Activated CD4-positive, alpha-beta T cell treated with anti-CD3 and anti-CD28 coated beads, Interleukin-2, Interleukin-6, amounts not matched to agents 100 ng/mL and 50 ng/mL, durations not matched to agents 16 hours and 8 hours (primary cell): ENCODE data around the gene UCN3.
"Not testable (repeated sequence)": the region's sequence is repeated elsewhere in the genome, so short reads cannot be mapped to it uniquely, and the experiment has no call there.

Source experiments
- DNase-seq: peaks from one replicate; pipeline ENCODE4 v3.0.0-alpha.2; 2020

The UCN3 gene

GRCh38 chr10:5369362-5370158, 4.8 kb downstream of the UCN3 start:
- no peak for DNase-seq

GRCh38 chr10:5370493-5371352, 6.0 kb downstream of the UCN3 start:
- no peak for DNase-seq

GRCh38 chr10:5373307-5373706, 8.5 kb downstream of the UCN3 start:
- no peak for DNase-seq

DNA sequence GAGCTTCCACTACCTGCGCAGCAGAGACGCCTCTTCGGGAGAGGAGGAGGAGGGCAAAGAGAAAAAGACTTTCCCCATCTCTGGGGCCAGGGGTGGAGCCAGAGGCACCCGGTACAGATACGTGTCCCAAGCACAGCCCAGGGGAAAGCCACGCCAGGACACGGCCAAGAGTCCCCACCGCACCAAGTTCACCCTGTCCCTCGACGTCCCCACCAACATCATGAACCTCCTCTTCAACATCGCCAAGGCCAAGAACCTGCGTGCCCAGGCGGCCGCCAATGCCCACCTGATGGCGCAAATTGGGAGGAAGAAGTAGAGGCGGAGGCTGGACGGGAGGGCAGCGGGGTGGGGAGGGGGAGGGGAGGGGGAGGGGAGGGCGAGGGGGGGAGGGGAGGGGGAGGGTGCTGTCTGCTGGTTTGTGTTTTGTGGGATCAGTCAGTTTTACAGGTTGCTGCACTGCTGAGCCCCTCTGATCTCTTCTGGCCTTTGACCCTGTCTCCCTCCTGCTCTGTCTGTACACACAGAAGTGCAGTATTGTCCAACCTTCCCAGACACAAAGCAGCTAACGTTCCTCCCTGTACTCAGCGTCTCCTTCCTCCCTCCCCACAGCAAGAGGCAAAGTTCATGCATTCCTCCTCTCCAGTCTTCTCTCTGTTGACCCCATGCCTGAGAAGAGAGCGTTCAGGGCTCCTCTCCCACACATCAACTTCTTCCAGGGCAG, 9.3 kb downstream of the UCN3 start:
- DNase-seq: no peak

- DNase-seq: no peak
These were observed 11.7 kb downstream of the UCN3 start for GRCh38 chr10:5376450-5376849.

DNA sequence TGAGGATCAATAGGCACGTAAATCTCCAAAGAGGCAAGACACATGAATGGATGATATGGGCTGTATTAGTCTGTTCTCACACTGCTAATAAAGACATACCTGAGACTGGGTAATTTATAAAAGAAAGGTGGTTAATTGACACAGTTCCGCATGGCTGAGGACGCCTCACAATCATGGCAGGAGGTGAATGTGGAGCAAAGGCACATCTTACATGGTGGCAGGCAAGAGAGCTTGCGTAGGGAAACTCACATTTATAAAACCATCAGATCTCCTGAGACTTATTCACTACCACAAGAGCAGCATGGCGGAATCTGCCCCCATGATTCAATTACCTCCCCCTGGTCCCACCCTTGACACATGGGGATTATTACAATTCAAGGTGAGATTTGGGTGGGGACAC, 14.4 kb downstream of the UCN3 start:
- not testable (repeated sequence) for DNase-seq

GRCh38 chr10:5380395-5380794, 15.6 kb downstream of the UCN3 start:
- DNase-seq: not testable (repeated sequence)

GRCh38 chr10:5381187-5381586, 16.4 kb downstream of the UCN3 start:
- DNase-seq: no peak

- no peak for DNase-seq
These were observed 20.5 kb downstream of the UCN3 start for GRCh38 chr10:5385224-5385623.

DNA sequence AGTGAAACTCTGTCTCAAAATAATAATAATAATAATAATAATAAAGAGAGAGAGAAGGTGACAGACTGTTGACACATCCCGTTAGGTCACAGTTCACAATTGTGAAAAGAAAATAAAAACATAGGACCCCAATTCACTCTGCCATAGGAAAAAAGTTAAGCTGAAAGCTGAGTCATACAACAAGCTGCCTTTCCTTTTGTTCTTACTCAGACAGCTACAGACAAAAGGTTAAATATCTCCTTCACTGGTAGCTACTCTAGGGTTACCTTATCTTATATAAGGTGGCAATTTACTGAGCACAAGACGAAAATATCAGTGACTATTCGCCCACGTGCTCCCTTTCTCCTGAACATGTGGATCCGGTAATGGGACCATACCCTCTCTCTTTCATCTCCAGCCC, 22.4 kb downstream of the UCN3 start:
- DNase-seq: peak; percentile 25

- DNase-seq: no peak
These were observed 25.9 kb downstream of the UCN3 start for GRCh38 chr10:5390607-5391205.

DNA sequence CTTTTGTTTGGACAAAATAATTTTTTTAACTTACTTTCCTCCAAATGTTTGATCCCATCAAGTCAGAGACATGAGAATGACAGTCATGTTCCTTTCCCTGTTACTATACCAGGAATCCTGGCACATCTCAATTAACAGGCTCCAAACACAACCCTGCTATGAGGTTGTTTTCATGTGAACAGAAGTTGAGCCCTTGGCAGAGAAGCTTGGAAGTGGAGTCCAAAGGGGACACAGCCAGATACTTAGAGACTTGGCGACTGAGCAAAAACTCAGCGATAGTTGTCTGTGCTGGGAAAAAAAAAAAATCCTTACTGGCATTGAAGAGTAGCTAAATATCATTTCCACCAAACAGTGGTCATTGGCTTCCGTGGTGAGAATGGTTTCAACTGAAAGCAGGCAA, 27.0 kb downstream of the UCN3 start:
- DNase-seq: no peak

DNA sequence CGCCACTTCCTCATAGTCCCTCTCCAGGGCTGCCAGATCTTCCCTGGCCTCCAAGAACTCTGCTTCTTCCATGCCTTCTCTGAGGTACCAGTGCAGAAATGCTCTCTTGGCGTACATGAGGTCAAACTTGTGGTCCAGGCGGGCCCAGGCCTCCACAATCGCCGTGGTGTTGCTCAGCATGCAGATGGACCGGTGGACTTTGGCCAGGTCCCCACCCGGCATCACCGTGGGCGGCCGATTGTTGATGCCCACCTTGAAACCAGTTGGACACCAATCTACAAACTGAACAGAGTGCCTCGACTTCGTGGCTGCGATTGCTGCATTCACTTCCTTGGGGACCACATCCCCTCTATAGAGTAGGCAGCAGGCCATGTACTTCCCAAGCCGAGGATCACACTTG, 28.8 kb downstream of the UCN3 start:
- DNase-seq: no peak

DNA sequence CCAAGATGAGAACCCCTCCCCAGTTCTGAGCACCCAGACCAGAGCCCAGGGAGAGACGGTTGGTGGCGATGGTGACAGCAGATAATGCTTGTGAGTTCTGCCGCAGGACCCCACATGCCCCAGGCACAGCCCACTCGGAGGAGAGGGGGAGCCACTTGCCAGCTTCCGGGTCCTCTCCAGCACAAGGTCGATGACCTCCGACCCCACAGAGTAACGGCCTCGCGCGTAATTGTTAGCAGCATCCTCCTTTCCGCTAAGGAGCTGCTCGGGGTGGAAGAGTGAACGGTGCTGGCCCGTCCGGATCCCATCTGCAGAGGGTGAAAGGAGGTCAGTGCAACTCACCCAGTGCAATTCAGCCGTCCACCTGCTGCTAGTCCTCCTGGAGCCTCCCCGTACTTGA, 30.4 kb downstream of the UCN3 start:
- DNase-seq: no peak

GRCh38 chr10:5396556-5397300, 32.0 kb downstream of the UCN3 start:
- DNase-seq: no peak

GRCh38 chr10:5399332-5399731, 34.6 kb downstream of the UCN3 start:
- DNase-seq: no peak

DNA sequence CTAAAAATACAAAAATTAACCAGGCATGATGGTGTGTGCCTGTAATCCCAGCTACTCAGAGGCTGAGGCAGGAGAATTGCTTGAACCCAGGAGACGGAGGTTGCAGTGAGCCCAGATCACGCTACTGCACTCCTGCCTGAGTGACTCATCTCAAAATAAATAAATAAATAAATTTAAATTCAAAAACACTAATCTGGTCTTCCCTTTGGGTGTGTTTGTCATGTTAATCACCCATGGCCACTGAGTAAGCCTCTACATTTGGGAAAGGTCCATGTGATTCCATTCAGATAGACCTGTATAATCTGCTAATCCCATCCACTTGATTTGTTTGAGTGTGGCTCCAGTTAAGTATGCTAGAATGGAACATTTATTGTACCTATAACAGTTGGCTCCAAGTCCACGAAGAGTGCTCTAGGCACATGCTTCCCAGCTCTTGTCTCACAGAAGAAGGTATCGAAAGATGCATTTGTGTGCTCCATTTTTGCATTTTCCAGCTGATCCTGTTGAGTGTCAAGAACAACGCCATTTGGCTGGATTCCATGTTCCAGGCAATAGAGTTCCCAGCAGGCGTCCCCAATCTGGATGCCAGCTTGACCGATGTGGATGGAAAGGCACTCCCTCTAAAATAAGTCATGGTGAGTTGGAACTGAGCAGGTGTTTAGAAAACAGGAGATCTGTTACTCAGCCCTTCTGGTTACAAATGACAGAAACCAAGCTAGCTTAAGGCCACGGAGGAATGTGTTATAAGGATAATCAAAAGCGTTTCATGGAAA, 35.9 kb downstream of the UCN3 start:
- DNase-seq: no peak

- DNase-seq: no peak
These were observed 38.0 kb downstream of the UCN3 start for GRCh38 chr10:5402798-5403197.

DNA sequence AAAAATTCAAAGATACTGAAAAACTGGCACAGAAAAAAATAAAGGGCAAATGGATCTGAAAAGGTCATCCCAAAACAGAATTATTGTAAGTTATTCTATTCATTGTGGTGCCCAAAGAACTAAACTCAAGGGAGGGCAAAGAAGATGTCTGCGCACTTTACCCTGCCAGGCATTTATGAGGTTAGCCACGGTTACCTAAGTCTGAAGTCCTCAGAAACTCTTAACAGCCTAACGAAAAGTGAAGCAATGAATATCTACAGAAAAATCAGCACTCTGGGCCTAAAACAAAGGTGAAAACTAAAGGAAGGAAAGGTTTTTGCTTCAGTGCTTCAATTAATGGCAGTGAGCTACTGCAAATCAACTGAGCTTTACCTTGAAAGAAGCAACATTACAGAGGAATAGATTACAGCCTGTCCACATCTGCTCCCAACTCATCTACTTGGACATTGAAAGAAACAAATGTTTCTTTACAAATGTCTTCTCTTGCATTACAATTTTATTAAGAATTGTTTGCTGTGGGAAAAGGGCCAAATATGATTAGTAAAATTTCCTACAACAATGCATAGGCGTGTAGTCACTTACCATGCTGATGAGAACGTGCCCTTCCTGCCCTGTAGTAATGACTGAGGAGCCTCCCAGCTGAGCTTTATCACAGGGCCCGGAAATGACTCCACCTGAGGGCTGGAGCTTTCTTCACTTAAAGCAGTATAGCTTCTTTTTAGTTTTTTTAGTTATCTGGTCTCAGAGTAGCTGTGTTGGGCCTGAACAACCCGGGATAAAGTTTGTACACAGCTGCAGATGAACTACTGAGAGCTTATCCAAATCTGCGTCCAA, 39.7 kb downstream of the UCN3 start, which contains the start of gene TUBAL3:
Gene TUBAL3, minus strand, starts transcription at position 621 of the 834 bp plus-strand sequence. Its CDS starts 36 bp downstream, at position 585.
- no peak for DNase-seq

- no peak for DNase-seq
These were observed 42.2 kb downstream of the UCN3 start for GRCh38 chr10:5406918-5407317.
